HL-60 (cell line): ENCODE results near the gene OSM.

Source experiments
- DNase-seq, 2 experiments: peaks; one replicate each; pipeline ENCODE4 v3.0.0-alpha.2; 2010 to 2020; ENCODE audit warnings: low read depth in 1 of 2, low spot score in 1 of 2
- H3K27ac ChIP-seq: fragments of 250-450 bp; sonication (Bioruptor Pico); replicated peaks from 2 replicates; pipeline ENCODE4 v1.5.1; 2020; ENCODE audit warnings: mild to moderate bottlenecking, moderate library complexity
- H3K27me3 ChIP-seq: fragments of 250-450 bp; sonication (Bioruptor Pico); 2 replicates; pipeline ENCODE4 v1.5.1; 2021; ENCODE audit warnings: mild to moderate bottlenecking, moderate library complexity; ENCODE audit not compliant: insufficient read depth, poor library complexity, severe bottlenecking
- H3K4me3 ChIP-seq: replicated peaks from 2 replicates; pipeline ENCODE4 v1.5.1; 2011; ENCODE audit warnings: mild to moderate bottlenecking, control low read depth, low read length; ENCODE audit not compliant: insufficient read depth
- CTCF ChIP-seq: IDR thresholded peaks from one replicate; pipeline ENCODE4 v1.5.1; 2011; ENCODE audit warnings: low read length, control low read depth, inconsistent platforms; ENCODE audit not compliant: insufficient read depth
- GABPA ChIP-seq: IDR thresholded peaks from 2 replicates; pipeline ENCODE4 v1.6.1; 2012; ENCODE audit warnings: low read depth
- POLR2AphosphoS5 ChIP-seq: IDR thresholded peaks from 2 replicates; pipeline ENCODE4 v1.6.1; 2012; ENCODE audit warnings: low read depth
- REST ChIP-seq: IDR thresholded peaks from 2 replicates; pipeline ENCODE4 v1.6.1; 2012; ENCODE audit warnings: low read depth; ENCODE audit not compliant: insufficient replicate concordance
- SPI1 ChIP-seq: IDR thresholded peaks from 2 replicates; pipeline ENCODE4 v1.6.1; 2012; ENCODE audit warnings: low read depth, mild to moderate bottlenecking, borderline replicate concordance

OSM gene

GRCh38 chr22:30292069-30292970 lies 25.7 kb upstream of the OSM start:
- no peak for DNase-seq
- H3K27ac ChIP-seq = no peak overlapping the region
- TF ChIP-seq SPI1 (no peak), GABPA (no peak), CTCF (no peak), REST (no peak), POLR2AphosphoS5 (no peak)
- H3K27me3 ChIP-seq = no peaks in the 10 kb centered on the region
- no peak overlapping the region for H3K4me3 ChIP-seq

- TF ChIP-seq POLR2AphosphoS5 (no peak), GABPA (no peak), CTCF (no peak), REST (no peak), SPI1 (no peak)
- Histone ChIP-seq H3K4me3 (no peak overlapping the region), H3K27ac (no peak overlapping the region), H3K27me3 (no peaks in the 10 kb centered on the region)
- DNase-seq = no peak
These were observed 24.6 kb upstream of the OSM start for GRCh38 chr22:30291058-30291892.

GRCh38 chr22:30290342-30291057 lies 23.8 kb upstream of the OSM start:
- Histone ChIP-seq H3K27me3 (no peaks in the 10 kb centered on the region), H3K4me3 (no peak overlapping the region), H3K27ac (no peak overlapping the region)
- DNase-seq = no peak
- no peak for TF ChIP-seq SPI1
- no peak for TF ChIP-seq GABPA
- no peak for TF ChIP-seq CTCF
- TF ChIP-seq REST = no peak
- TF ChIP-seq POLR2AphosphoS5 = no peak
